ENCODE measurements around the gene MINAR1.

The MINAR1 gene, protein sequence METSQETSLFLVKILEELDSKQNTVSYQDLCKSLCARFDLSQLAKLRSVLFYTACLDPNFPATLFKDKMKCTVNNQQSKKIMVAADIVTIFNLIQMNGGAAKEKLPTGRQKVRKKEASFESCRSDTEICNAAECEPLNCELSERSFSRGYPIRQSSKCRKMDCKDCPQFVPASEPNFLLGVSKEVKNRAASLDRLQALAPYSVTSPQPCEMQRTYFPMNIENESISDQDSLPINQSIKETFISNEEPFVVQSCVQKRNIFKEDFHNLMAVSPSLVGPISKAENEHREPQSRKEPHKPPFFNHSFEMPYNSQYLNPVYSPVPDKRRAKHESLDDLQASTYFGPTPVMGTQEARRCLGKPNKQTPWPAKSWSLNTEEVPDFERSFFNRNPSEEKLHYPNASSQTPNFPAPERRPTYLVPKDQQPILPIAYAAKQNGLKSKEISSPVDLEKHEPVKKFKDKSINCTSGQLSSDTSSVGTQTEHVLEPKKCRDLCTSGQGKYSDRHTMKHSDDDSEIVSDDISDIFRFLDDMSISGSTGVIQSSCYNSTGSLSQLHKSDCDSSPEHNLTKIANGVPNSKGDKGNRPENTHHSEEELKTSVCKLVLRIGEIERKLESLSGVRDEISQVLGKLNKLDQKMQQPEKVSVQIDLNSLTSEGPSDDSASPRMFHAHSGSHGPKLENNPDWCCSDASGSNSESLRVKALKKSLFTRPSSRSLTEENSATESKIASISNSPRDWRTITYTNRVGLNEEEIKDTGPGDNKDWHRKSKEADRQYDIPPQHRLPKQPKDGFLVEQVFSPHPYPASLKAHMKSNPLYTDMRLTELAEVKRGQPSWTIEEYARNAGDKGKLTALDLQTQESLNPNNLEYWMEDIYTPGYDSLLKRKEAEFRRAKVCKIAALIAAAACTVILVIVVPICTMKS

DNA sequence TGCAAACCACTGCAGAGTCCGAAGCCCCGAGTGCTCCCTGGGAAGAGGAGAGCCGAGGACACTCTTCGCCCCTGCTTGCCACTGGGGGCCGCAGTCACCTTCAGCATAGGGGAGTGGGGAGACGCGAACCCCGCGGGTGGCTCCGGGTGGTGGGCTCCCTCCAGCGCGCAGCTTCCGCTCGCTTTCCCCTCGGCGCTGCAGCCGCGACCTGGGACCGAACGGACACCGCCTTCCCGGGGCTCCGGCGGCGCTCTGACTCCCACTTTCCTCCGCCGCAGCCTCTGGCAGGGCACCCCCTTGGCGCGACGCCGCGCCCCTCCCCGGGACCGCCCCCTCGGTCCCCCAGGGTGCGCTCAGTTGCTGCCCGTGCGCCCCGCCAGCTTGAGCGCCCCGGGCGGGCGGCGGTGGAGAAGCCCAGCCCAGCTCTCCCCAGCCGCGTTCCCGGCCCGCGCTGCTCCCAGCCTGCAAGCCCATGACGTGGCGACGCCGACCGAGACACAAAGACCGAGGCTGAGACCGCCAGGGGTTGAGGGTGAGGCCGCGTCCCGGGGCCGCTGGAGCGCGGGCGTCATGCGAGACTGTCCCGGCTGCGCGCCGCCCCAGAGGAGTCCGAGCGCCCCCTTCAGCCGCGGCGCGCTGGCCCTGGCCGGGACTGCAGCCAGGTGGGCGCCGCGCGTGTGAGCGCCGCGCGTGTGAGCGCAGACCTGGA, at the start of gene MINAR1:
TSS of gene MINAR1 (plus strand) at position 701 of the 709 bp plus-strand sequence. CDS start 23,812 bp downstream, outside the sequence.
- no peak for TF ChIP-seq EGR1 (IDR thresholded peaks at IDR 0.05)
- no peak for TF ChIP-seq YY1 (IDR thresholded peaks at IDR 0.05; ENCODE audit: low read depth)
- peak; percentile 20; the same call in 1 of the 2 replicates for TF ChIP-seq RAD21 (IDR thresholded peaks at IDR 0.05; ENCODE audit: low read depth)
- no peak for TF ChIP-seq CEBPB (IDR thresholded peaks at IDR 0.05)
- TF ChIP-seq EP300 (IDR thresholded peaks at IDR 0.05; ENCODE audit: borderline replicate concordance), result no peak
- no peak for TF ChIP-seq NFIC (IDR thresholded peaks at IDR 0.05)
- no peak for TF ChIP-seq TCF12 (IDR thresholded peaks at IDR 0.05; ENCODE audit: low read depth)
- TF ChIP-seq, protein P1, sequence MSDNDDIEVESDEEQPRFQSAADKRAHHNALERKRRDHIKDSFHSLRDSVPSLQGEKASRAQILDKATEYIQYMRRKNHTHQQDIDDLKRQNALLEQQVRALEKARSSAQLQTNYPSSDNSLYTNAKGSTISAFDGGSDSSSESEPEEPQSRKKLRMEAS (IDR thresholded peaks at IDR 0.05), result no peak
- TF ChIP-seq, protein P2, sequence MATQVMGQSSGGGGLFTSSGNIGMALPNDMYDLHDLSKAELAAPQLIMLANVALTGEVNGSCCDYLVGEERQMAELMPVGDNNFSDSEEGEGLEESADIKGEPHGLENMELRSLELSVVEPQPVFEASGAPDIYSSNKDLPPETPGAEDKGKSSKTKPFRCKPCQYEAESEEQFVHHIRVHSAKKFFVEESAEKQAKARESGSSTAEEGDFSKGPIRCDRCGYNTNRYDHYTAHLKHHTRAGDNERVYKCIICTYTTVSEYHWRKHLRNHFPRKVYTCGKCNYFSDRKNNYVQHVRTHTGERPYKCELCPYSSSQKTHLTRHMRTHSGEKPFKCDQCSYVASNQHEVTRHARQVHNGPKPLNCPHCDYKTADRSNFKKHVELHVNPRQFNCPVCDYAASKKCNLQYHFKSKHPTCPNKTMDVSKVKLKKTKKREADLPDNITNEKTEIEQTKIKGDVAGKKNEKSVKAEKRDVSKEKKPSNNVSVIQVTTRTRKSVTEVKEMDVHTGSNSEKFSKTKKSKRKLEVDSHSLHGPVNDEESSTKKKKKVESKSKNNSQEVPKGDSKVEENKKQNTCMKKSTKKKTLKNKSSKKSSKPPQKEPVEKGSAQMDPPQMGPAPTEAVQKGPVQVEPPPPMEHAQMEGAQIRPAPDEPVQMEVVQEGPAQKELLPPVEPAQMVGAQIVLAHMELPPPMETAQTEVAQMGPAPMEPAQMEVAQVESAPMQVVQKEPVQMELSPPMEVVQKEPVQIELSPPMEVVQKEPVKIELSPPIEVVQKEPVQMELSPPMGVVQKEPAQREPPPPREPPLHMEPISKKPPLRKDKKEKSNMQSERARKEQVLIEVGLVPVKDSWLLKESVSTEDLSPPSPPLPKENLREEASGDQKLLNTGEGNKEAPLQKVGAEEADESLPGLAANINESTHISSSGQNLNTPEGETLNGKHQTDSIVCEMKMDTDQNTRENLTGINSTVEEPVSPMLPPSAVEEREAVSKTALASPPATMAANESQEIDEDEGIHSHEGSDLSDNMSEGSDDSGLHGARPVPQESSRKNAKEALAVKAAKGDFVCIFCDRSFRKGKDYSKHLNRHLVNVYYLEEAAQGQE (IDR thresholded peaks at IDR 0.05; ENCODE audit: low read depth), result no peak

DNA sequence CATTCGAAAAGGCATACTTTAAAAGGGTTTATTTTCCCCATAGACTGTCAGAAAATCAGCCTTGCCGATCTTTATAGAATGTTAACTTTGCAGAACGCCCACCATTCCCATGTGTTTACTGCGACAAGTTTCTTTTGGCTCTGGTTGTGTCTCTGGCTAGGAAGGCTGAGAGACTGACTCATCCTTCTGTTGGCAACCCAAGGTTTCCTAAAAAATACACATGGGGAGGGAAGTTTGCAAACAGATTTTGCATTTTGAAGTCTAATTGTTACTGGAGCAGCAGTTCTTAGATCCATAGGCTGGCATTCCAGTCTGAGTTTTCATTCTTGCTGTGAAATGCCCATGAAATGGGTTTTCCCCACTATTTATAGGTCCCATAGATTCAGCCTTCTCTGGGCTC, 37.9 kb upstream of the MINAR1 start:
- TF ChIP-seq YY1 (IDR thresholded peaks at IDR 0.05; ENCODE audit: low read depth), result no peak
- no peak for TF ChIP-seq CREB1 (IDR thresholded peaks at IDR 0.05; ENCODE audit: low read depth)
- no peak for TF ChIP-seq FOXM1 (IDR thresholded peaks at IDR 0.05; ENCODE audit: borderline replicate concordance, low read depth)
- no peak for TF ChIP-seq EGR1 (IDR thresholded peaks at IDR 0.05)
- TF ChIP-seq, protein P1 (IDR thresholded peaks at IDR 0.05), result no peak
- TF ChIP-seq, protein P3, sequence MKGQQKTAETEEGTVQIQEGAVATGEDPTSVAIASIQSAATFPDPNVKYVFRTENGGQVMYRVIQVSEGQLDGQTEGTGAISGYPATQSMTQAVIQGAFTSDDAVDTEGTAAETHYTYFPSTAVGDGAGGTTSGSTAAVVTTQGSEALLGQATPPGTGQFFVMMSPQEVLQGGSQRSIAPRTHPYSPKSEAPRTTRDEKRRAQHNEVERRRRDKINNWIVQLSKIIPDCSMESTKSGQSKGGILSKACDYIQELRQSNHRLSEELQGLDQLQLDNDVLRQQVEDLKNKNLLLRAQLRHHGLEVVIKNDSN (IDR thresholded peaks at IDR 0.05), result no peak

DNA sequence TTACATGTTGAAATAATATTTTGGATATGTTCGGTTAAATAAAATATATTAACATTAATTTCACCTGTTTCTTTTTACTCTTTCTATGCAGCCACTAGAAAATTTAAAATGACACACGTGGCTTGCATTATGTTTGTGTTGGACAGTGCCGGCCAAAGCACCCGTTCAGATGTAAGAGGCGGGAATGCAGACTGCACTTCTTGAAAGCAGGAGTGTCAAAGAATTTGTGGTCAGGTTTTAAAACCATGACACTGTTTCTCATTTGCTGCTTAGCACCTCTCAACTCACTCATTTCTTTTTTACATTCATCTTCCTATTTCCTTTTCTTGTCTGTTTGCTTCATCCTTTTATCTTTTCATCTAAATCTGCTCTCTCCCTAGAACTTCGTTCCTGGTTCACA, 35.3 kb upstream of the MINAR1 start:
- no peak for TF ChIP-seq RAD21 (IDR thresholded peaks at IDR 0.05; ENCODE audit: low read depth)
- TF ChIP-seq, protein P2 (IDR thresholded peaks at IDR 0.05; ENCODE audit: low read depth), result no peak
- no peak for TF ChIP-seq CREB1 (IDR thresholded peaks at IDR 0.05; ENCODE audit: low read depth)
- TF ChIP-seq, protein P1 (IDR thresholded peaks at IDR 0.05), result no peak
- TF ChIP-seq FOXM1 (IDR thresholded peaks at IDR 0.05; ENCODE audit: borderline replicate concordance, low read depth), result no peak
- no peak for TF ChIP-seq EGR1 (IDR thresholded peaks at IDR 0.05)

DNA sequence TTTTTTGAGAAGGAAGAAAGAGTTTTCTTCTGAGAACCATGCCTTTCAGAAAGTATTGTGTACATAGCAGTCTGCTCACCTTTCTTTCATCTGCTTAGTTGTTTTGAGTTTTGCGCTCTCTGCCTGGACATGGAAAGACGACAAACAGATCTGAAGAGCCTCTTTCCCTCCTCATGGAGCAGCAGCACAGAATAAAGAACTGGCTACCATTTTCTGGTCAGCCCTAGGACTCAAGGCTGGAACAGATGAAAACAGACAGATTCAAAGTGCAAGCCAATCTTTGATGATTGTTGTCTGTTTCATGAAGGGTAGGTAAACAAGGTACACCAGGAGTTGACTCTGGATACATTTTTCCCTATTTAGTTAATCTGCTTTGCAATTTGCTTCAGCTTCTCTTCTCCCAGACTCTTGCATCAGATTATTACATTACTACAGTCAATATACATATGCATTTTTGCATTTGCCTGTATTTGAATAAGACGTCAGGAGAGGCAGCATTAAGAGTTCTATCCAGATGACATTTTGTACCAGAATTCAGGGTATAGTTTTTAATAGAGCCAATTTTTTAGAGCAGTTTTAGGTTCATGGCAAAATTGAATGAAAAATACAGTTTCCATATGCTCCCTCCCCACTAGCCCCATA, 34.7 kb upstream of the MINAR1 start:
- TF ChIP-seq TCF12 (IDR thresholded peaks at IDR 0.05; ENCODE audit: low read depth), result no peak
- no peak for TF ChIP-seq ZBTB7A (IDR thresholded peaks at IDR 0.05; ENCODE audit: low read depth)
- no peak for TF ChIP-seq CREB1 (IDR thresholded peaks at IDR 0.05; ENCODE audit: low read depth)
- TF ChIP-seq NFIC (IDR thresholded peaks at IDR 0.05), result no peak
- no peak for TF ChIP-seq TEAD4 (IDR thresholded peaks at IDR 0.05)
- TF ChIP-seq RAD21 (IDR thresholded peaks at IDR 0.05; ENCODE audit: low read depth), result no peak
- no peak for TF ChIP-seq EP300 (IDR thresholded peaks at IDR 0.05; ENCODE audit: borderline replicate concordance)
- no peak for TF ChIP-seq FOXM1 (IDR thresholded peaks at IDR 0.05; ENCODE audit: borderline replicate concordance, low read depth)
- no peak for TF ChIP-seq YY1 (IDR thresholded peaks at IDR 0.05; ENCODE audit: low read depth)
- no peak for TF ChIP-seq TAF1 (IDR thresholded peaks at IDR 0.05; ENCODE audit: low read depth)
- TF ChIP-seq, protein P3 (IDR thresholded peaks at IDR 0.05), result no peak
- no peak for TF ChIP-seq EGR1 (IDR thresholded peaks at IDR 0.05)
- TF ChIP-seq, protein P2 (IDR thresholded peaks at IDR 0.05; ENCODE audit: low read depth), result no peak
- TF ChIP-seq, protein P1 (IDR thresholded peaks at IDR 0.05), result no peak
- no peak for TF ChIP-seq CEBPB (IDR thresholded peaks at IDR 0.05)

Measured in Ishikawa (cell line).